CD4-positive, alpha-beta T cell treated with Interleukin-4 for 1 hour (primary cell): ENCODE data around the gene OXNAD1.

Experiments used
- DNase-seq, 2 donors: peaks; one replicate each; pipeline ENCODE4 v3.0.0-alpha.2; 2020 to 2022

OXNAD1 gene

DNA sequence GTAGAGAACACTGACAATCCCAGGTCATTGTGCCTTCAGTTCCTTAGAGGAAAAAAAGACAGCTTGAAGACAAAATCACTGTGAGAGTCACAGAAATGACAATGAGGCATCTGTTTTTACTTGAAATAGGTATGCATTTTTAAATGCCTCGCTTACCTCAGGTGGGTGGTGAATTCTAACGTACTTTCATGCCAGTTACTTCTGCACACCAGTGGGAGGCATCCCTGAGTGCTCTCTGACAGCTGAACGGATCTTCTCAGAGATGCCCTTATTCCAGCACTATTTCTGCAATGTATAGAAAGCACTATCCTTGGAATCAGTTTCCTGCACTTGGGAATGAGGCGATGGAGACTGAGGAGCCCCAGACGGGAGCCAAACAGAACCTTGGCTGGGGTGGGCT is 16.5 kb upstream of the OXNAD1 start:
- no peak for DNase-seq

DNA sequence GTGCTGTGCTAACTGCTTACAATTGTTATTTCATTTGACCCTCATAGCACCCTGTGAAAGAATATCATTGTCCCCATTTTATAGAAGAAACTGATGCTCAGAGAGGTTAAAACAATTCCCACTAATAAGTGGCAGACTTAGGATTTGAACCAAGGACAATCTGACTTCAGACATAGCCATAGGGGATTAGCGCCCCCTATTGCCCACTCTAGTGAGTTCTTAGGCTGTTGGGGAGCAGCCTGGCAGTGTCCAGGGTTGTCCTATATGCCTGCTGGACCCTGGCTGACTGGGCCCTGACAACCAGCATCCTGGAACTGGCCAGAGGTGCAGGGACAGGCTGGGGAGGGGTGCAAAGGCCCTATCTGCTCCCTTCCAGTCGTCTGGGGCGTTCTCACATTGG is 15.7 kb upstream of the OXNAD1 start:
- DNase-seq: no peak

DNA sequence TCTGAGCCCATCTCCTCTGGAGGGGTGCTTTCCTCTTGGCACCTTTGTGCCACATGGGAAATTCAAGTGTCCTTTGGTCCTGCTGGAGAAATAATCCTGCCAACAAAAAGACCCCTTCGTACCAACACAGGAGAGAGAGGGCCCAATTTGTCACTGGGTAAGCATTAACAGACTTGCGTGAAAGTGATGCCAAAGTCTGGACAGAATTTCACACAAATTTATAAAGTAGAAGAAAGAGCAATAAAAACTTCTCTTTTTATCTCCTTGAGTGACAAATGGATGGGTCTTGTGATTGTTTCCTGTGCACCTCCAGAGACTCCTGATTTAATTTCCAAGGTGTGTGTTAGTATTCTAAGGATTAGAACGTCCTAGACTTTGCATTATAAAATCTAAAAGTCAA is 15.1 kb upstream of the OXNAD1 start:
- no peak for DNase-seq

DNA sequence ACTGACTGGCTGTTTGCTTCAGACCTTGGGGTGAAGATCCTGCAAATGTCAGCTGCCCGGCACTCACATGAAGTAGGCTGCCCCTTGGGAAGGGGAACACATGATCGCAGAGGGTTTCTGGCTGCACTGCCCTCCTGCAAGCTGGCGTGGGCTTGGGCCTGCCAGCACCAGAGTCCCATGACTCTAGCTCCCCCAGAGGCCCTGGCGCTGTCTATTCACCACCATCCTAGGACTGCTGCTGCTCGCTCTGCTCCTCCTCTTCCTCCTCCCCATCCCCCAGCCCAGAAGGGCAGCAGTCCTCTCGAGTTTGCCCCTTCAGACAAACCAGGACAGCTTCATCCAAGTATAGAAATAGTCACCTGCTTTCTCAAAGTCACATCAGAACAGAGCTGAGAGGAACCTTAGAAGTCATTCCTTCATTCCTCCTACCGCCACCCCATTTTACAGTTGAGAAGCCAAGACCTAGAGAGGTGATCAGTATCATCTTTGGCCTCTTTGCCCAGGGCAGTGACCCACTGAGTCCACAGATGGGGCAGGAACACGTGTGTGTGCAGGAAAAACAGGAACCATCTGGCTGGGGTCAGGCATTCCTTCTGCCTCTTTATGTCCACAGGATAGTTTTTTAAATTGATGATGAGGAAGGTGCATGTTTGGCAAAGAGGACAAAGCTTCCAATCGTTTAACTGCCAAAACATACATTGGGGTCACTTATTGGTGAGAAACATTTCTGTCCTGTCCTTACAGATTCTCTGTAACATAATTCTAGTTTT is 13.5 kb upstream of the OXNAD1 start:
- DNase-seq: no peak

DNA sequence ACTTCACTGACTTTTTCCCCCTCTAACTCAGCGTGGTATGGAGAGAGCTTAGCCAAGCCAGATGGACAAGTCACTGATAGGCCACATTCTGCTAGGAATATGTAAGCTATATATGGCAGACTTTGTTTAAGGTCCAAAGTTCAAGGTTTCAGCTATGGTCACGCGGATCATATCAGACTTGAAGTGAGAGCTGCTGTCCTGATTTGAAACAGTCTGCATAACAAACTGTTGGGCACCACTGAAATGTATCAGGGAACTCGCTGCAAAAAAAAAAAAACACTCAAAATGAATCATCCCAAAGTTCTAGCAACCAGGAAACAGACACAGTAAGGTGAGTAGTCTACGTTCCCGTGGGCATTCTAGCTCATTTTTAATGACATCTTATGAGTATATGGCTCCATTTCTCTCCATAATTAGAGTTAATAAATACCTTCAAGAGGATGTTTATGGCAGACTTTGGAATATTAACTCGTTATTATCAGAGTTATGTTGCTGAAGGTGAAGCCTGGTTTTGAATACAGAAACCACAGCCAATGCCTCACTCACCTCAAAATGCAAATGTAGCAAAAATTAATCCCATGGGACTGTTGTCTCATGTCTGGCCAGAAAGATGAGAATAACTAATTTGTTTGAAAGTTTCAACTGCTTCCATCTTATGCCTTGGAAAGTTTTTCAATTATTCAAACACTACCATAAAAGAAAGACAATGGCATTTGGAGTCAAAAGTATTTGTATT is 12.6 kb upstream of the OXNAD1 start:
- no peak for DNase-seq

DNA sequence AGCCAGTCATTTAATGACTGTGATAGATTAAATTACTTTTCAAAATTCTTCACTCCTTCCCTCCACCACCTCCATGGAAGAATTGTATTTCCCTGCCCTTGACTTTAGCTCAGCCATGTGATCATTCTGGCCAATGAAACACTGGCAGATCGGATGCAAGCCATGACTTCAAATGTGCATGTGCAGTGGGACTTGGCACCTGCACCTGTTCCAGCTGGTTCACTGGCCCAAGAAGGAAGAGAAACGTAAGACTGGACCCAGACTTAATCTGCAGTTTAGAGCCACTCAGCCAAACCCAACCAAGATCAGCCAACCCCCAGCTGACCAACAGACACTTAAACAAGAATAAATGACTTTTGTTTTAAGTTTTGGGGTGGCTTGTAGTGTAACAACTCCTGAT is 12.0 kb upstream of the OXNAD1 start:
- no peak for DNase-seq

DNA sequence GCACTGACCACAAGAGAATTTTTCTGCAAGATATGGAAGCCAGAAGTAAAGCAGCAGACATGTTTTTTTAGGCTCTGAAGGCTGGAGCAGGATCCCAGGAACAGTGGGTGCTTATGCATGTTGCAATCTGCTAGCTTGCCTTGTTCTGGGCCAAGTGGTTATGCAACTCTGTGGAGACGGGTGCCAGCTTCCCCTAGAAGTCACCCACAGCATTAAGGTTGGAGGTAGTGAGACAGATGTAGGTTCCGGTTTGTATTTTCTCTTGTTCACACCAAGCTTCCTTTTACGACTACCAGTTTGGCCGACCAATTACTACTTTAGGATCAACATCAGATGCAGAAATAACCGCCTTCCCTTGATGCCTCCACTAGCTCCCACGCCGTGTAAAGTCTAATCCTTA is 11.4 kb upstream of the OXNAD1 start:
- DNase-seq: peak in 1 of 2 donors; percentile 49

DNA sequence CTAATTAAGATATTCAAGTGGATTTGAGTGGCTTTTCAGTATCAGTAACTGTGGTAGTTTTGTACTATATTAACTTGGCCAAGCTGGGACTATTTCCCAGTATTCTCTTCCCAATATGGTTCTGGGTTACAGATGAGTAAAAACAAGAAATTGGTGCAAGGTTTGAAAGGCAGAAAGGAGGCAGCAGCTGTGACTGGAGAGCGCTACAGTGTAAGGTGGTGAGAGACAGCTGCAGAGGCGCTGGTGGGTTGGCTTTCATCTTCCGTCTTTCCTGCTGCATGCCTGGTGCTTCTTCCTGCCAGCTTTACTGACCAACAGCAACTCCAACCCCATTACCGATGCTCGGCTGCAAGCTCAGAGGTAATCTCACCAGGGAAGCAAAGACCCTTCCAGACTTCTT is 10.1 kb upstream of the OXNAD1 start:
- DNase-seq: no peak

DNA sequence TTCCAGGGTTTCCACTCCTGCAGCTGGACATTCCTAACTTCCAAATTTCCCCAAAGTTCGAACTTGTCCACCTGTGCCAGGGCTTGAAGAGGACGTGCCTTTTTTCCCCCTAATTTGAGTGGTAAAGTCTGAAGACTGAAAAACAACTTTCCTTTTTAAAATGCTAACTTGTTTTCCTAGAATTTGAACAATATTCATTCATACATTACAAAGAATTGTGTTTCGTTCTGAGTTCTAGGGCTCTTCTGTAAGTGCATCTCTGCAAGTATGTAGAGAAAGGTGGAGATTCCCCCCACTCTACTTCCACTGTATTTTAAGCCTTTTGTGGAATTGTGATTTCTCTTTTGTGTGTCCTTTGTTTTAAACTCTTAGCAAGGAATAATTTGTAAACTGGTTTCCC is 9.7 kb upstream of the OXNAD1 start:
- DNase-seq: no peak

DNA sequence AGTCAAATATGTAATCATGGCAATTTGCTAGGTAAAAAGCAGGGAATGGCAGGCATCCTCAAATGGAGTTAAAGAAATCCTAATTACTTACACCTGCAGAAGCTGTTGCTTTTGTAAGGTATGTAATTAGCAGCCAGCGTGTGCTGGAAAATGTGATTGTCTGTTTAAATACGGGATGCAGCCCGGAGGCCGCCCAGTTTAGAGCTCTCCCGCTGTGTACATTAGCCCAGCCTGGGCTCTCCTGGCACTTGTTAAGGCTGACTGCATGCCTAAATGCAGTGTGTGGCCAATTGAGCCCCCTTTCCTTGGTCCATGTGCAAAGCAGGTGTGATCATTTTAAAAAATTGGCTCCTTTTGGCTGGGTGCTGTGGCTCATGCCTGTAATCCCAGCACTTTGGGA is 9.3 kb upstream of the OXNAD1 start:
- DNase-seq: no peak

DNA sequence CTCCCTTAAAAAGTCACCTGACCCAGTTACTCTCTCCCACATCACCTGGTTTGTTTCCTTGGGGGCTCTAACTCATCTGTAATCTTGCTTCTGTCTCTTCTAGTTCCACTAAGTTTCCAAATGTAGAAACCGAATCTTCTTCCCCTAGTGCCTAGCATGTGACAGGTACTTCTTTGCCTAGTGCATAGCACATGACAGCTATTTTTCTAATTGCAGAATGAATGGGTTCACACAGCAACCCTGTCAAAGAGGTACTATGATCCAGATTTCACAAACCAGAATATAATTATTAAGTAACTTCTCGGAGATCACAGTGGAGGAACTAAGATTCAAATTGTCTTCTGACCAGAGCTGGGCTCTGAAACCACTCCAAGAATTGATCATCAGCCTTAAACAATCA is 7.7 kb upstream of the OXNAD1 start:
- DNase-seq: no peak

DNA sequence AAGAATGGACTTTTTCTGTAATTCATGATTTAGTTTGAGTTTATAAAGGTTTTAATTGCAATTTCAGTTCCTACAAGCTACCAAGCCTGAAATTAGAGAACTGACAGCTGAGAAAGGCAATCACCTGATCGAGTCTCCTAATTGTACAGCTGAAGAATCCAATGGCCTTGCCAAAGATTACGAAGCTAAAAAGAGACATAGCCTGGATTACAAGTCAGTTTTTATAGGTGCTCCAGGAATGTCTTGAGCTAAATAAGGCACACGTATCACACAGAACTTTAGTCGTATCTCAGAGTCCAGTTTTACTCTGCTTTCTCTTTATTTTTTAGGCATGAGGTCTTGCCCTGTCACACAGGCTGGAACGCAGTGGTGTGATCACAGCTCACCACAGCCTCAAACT is 6.8 kb upstream of the OXNAD1 start:
- DNase-seq: no peak

DNA sequence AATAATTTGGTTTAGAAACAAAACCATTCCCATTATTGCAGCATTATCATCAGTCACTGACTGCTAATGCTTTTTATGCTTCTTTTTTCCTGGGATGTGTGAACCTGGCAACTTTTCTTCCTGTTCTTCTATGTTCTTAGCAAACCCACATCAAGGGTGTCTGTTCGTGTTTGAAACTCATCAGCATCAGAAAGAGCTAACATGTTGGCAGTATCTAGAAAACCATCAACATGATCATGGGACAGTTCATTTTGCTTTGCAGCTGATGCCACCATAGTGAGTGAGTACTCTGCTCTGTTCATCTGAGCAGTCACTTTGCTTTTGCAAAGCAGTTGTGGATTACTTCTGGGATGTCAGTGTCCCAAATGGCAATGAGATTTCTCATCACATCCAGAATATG is 6.1 kb upstream of the OXNAD1 start:
- no peak for DNase-seq

DNA sequence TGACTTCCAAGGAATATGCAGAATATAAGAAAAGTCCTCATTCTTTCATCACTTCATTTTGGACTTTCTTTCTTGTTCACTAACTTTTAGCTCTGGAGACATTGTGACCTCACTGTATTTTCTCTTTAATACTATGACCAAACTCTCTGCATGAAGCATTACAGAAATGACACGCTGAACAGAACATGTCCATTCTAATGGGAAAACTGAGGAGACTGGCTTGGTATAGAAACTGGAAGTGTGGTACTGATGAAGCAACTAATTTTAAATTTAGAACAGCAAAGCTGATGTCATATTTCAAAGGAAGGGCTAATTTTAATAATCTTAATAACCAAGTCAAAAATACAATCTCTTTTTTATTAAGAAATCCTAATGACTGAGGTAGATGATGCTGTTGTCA is 5.0 kb upstream of the OXNAD1 start:
- no peak for DNase-seq

DNA sequence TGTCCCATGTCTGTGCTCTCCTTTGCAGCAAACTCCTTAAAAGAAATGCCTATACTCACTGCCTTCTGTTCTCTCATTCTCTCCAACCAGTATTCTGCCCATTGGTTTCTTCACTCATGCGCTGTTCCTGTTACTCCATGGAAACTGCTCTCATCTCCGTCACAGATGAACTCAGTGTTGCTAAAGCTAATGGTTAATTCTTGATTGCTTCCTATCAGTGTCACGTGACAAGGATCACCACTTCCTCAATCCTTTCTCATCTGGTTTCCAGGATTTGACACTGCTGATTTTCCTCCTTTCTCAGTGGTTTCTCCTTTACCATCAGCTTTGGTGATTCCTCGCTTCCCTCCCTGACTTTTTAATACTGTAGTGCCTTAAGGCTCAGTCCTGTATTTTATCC is 2.8 kb upstream of the OXNAD1 start:
- DNase-seq: no peak

DNA sequence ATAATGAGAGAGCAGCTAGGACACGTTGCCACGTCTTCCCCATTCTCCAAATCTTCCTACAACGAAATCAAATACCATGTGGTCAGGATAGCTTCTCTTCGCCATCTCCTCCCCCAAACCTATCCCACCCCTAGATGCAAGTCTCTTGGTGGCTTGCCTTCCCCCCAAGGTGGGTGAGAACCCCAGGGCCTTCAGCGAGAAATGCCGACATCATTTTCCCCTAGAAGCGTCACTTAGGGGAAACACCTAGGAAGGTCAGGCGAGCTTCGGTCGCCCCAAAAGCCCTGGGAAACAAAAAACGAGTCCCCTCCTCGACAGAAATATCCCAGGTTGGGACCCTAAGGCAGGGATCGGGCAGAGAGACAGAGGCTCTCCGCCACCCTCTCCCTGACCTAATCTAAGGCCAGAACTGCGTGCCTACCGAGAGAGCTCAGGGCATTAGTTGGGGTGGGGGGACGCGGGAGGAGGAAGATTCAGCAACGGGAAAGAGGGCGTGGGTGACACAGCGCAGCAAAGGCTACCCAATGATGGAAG is 771 bp upstream of the OXNAD1 start:
- no peak for DNase-seq

DNA sequence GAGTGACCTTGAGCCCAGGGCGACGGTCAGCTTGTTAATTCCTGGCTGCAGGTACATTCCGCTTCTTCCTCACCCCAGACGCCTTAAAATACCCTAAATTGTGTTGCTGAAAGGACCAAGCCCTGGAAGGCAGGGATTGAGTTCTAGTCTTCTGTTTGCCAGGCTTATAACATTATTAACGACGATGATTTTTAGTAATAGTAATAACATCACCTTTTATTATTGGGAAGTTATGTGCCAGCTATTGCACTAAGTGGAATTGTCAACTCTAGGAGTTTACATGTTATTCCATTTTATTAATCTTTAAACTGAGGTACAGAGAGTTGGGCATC is 409 bp downstream of the OXNAD1 start:
- no peak for DNase-seq

DNA sequence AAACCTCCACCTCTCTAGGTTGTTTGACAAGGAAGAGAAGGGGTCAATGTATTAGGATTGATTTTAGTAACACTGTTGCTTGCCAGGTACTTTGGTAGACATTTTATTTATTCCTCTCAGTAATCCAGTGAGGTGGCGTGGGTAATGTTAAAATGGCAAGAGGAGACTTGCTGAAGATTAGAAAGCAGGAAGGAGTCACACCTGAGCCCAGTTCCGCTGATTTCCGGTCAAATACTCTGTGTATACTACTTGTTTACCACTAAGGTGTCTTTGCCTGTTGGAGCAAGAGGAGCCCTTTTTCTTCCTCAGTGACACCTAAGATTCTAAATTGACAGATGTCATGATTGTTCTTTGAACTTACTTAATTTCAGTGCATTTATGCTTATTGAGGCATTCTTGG is 1.7 kb downstream of the OXNAD1 start:
- DNase-seq: no peak

DNA sequence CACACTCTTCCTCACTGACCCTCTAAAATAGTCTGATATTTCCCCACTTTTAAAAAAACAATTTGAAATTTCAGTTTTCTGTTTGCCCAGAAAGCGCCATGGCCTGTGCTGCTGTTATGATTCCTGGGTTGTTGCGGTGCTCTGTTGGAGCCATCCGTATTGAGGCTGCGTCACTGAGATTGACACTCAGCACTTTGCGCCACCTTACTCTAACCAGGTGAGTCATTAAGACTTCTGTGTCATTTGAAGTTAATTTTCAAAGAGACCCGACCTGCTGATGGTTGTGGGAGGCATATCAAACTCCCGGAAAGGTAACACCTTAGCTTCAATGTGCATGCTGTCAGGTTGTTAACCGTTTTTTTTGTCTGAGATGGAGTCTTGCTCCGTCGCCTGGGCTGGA is 5.8 kb downstream of the OXNAD1 start:
- no peak for DNase-seq

DNA sequence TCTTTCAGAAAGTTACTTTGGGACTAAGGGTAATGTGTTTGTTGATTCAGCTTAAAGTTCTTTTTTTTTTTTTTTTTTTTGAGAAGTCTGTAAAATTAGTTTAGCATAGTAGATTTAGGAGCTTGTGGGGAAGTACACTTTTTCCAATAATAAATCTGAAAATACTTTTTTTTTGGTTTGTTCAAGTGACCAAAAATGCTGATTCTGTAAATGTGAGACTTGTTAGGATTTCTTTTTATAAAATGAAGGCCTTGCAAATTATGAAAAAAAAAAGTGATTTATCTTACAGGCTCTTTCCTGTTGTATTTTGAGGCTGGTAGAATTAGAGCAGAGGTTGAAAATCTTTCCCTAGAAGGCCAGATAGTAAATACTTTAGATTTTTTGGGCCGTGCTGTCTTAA is 7.6 kb downstream of the OXNAD1 start:
- no peak for DNase-seq

DNA sequence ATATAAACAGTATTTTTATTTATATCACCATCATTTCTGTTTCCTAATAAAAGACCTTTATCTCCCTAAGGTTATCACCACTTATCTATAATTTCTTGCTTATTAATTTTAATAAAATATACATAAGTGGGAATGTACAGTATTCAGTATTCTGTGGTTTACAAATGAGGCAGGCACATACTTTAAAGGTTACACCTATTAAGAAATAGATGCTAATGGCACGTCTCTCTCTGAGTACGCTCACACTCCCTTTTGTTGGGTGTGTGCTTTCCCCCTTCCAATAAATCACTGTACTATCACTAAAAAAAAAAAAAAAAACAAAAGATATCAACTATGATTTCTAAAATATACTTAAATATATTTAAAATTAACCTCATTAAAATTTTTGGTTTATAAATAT is 8.9 kb downstream of the OXNAD1 start:
- no peak for DNase-seq

DNA sequence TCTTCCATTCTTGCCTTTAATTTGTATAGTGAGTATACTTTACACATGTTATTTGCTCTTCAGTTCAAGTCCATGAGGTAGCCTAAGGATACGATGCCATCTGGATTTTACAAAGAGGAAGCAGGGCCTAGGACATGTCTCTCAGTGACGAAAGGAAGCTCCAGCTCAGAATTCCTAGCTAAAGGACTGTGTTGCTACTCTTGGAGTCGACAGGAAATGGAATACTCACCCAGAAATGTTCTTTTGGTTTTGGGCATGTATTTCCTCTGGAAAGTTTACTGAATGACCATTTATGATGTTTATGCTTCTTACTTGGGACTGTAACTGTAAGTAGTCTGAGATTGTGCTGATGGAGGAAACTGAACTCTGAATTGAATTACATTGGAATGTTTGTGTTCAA is 12.5 kb downstream of the OXNAD1 start:
- DNase-seq: no peak

DNA sequence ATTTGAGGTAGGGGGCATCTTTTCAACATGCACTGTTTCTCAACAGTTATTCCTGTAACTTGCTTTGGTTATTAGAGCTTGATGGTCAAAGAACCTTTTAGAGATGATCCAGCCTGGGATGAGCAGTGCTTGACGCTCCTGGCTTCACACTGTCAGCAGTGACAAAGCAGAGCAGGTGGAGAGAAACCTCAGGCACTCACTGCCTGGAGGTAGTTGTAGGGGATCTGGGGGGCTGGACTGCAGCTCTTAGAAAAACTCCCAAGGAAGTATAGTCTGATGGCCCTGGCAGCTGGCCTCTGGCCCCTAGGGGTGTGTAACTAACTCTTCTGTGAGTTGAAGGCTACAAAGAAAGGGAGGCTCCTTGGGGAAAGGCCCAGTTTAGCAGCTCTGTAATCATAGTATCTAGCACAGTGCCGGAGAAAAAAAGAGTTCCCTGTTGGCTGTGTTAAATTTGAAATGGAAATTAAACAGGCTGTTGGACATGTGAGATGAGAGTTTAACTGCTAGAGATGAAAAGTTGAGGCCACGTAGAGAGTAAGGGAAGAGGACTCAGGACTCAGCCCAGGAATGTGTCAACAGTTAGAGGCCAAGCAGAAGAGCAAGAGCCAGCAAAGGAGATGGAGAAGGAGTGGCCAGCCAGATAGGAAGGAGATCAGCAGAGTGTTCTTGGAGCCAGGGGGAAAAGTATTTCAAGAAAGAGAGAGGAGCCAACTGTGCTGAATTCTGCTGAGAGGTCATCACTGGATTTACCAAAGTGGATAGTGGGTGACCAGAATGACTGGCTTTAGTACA is 14.2 kb downstream of the OXNAD1 start:
- no peak for DNase-seq

DNA sequence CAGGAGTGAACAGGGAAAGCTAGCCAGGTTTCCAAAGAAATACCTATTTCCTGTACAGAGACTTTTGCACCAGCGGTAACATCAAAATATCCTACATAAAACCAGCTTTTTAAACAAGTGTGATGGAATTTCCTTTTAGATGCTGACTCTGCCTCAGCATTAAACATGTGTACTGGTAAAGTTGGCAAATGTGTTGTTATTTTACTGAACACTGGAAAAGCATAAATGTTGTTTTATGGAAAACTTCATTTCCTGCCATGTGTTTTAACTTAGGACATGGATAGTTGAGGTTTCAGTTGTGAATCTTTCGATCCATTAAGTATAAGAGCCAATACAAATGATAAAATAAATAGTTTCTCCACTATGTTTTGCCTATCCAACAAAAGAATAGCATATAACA is 15.7 kb downstream of the OXNAD1 start:
- no peak for DNase-seq
